ENCODE measurements around the gene TPX2.
A peak's percentile ranks its signal among the peaks of the same experiment; 100 is the strongest.
"Not testable (repeated sequence)": the region's sequence is repeated elsewhere in the genome, so short reads cannot be mapped to it uniquely, and the experiment has no call there.

Gene TPX2

DNA sequence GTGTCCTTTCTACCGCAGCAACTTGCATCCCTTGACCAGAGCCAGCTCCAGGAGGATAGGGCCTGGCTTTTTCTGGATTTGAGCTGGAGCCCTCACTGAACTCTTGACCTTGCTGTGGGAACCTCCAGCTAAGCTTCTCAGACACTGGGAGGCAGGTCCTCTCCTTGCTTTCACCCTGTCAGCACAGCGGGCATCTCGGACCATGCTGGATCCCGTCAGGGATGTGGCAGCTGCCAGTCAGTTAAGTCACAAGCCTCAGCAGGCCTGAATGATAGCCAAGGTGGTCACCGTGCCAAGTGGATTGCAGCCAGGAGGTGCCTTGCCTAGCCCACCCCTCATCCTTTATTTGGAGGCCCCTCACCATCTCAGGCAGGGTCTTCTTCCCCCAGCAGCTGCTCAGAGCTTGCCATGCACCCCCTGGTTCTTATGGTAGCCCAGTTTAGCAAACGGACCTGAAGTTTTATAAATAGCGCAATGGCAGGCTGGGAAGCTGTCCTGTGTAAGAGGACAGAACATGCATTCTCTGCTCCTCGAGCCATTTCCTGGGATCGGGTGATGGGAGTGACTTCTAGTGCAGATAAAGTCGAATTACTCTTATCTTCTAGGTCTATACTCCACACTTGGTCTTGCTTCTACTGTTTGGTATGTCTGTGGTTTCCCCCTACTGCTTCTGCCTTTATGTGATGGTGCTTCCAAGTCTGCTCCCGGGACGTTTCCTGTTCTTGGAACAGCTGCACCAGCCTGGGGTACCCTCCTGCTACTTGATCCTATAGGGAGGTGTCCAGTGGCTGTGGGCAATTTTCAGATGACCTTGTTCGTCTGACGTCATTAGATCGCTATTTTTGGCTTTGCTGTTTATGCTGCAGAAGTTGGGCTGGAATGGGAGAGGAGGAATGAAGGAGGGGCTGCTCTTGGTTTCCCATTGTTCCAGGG lies 73.0 kb downstream of the TPX2 start:
- DNase-seq (ENCODE audit: low read depth in 2 of 2) = no peak

DNA sequence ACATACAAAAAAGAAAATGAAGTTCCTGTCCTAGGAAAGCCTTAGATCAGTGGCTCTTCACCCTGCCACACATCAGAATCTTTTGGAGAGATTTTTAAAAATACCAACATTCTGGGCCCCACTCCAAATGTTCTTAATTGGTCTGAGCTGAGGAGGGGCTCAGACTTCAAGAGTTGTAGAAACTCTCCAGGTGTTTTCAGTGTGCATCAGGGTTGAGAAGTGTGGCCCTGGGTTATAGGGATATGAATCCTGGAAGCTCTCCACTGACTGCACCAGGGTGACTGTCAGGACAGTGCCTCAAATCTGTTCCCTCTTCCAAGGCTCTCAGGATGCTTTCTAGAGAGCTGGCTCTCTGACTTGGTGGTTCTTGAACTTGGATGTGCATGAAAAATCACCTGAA lies 74.5 kb downstream of the TPX2 start:
- DNase-seq (ENCODE audit: low read depth in 2 of 2) = no peak

DNA sequence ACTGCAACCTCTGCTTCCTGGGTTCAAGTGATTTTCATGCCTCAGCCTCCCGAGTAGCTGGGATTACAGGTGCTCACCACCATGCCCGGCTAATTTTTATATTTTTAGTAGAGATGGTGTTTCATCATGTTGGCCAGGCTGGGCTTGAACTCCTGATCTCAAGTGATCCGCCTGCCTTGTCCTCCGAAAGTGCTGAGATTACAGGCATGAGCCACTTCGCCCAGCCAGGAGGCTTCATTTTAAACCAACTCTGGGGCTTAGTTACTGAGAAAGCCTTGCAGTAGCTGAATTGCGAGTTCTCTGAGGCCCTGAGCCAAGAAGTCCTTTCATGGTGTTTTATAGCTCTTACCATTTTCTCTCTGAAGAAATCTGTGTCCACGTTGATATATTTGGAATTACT lies 75.1 kb downstream of the TPX2 start:
- DNase-seq (ENCODE audit: low read depth in 2 of 2) = not testable (repeated sequence)

DNA sequence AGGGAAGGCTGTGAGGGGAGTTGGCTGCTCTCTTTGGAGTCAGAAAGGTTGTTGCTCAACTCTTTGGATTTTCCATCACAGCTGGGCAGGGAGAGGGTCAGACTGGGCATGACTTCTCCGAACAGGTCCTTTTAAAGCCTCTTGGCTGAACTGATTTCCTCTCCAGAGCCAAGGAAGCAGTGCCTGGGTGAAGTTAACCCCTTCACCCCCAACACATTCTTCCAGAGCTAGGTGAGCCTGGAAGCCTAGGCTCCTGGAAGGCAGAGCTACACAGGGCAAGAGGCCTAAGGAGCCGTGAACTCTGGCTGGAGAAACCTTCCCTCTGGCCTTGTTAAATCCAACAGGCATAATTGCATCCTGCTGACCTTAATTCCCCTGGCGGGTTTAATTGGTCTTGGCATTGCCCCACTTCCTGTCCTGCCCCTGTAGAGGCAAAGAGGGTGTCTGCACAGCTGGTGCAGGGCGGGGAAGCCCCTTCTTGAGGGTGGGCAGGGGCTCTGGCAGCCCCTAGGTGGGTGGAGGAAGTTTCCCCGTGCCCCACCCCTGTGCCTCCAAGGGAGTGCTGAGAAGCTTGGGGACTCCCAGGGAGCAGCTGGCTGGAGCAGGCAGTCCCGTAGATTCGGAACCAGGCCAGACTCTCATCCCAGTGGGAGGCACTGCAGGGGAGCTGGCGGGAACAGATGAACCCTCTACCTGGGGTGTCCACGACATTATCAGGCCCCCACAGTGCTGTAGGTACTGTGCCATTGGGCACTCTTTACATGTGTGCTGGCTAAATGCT lies 76.5 kb downstream of the TPX2 start:
- no peak for DNase-seq (ENCODE audit: low read depth in 2 of 2)

DNA sequence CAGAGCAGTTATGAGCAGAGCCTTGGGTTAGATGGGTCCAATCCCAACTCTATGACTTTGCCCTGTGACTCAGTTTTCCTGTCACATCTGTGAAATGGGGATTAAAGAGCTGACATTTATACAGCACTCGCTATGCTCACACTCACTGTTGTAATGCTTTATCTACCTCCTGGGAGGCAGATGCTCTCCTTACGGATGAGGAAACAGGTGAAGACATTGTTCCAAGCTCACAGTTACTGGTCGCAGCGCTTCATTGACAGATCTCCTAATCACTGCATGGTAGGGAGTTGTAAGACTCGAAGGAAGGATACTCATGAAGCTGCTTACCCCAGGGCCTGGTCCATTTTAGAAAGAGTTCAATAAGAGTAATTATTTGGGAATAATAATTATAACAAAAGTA lies 77.1 kb downstream of the TPX2 start:
- no peak for DNase-seq (ENCODE audit: low read depth in 2 of 2)

DNA sequence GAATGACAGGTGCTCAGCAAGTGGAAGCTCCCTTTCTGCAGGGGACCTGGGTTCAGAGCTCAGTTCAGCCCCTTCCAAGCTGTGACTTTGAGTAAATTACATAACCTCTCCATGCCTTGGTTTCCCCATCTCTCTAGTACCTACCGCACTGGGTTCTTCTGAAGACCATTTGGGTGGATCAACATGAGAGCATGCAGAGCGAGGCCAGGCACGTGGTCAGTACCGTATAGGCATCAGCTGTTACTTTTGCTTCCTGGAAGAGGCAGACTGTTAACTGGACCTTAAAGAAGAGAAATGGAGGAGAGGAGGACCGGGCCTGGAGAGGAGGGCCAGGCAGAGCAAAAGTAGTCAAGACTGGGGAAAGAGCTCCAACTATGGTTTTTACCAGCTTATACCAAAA lies 78.4 kb downstream of the TPX2 start:
- no peak for DNase-seq (ENCODE audit: low read depth in 2 of 2)

DNA sequence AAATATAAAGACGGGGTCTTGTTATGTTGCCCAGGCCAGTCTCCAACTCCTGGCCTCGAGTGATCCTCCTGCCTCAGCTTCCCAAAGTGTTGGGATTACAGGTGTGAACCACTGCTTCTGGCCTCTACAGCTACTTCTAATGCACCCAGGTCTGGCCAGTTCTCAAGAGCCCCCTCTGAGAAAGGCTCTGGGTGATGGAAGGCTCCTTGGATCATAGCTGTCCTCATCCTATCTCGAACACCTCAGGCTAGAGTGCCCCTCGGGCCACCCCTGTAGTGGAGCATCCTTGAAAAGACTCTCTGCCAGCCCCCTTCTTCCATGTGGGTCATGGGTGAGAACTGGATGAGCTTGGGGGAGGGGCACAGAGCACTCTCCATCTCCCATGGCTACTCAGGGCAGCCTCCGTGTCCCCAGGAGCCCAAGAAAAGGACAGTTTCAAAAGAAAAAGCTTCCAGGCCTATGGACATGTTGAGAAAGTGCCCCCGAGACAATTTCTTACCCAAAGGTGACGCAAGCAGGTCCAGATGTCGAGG lies 79.4 kb downstream of the TPX2 start:
- no peak for DNase-seq (ENCODE audit: low read depth in 2 of 2)

DNA sequence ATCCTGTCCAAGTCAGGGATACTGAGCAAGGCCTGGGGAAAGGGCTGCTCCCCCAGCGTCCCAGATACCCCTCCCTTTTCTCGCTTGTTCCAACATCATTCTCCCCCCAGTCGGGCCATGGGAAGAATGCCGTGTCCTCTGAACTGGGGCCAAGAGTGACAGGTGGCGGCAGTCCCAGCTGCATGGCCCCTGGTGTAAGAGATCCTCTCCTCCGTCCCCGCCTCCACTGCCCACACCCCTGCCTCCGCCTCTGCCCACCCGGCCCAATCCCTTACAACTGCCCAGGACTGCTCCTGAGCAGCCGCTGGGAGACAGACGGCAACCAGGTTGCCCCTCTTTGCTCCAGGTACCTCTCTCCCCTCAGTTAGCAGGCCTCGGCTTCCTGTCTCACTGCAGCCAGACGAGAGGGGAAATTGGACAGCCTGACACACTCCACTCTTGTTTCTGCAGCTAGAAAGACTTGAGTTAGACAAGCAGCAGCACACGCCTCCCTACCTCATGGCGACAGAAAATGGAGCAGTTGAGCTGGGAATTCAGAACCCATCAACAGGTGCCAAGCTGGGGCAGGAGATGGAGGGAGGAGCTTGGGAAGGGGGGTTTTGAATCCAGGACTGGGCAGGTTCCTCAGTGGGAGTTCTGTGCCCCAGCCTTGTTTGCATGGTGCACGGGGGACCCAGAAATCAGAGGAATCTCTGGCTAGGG lies 80.1 kb downstream of the TPX2 start, which contains the start of gene MYLK2:
MYLK2 (plus strand) TSS at position 274 of the 702 bp plus-strand sequence; CDS start at position 499, 225 bp downstream.
- DNase-seq (ENCODE audit: low read depth in 2 of 2) = no peak

DNA sequence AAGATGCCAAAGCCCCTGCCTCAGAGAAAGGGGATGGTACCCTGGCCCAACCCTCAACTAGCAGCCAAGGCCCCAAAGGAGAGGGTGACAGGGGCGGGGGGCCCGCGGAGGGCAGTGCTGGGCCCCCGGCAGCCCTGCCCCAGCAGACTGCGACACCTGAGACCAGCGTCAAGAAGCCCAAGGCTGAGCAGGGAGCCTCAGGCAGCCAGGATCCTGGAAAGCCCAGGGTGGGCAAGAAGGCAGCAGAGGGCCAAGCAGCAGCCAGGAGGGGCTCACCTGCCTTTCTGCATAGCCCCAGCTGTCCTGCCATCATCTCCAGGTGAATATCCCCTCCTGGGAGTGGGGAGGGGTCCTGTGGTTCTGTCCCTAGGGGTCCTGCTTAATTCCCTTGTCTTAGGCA lies 81.1 kb downstream of the TPX2 start:
- DNase-seq (ENCODE audit: low read depth in 2 of 2) = no peak

DNA sequence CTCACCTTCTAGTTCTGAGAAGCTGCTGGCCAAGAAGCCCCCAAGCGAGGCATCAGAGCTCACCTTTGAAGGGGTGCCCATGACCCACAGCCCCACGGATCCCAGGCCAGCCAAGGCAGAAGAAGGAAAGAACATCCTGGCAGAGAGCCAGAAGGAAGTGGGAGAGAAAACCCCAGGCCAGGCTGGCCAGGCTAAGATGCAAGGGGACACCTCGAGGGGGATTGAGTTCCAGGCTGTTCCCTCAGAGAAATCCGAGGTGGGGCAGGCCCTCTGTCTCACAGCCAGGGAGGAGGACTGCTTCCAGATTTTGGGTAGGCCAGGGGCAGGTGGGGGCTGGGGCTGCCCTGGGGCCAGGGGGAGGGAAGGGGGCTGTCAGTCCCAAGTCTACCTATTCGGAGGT lies 82.3 kb downstream of the TPX2 start:
- DNase-seq (ENCODE audit: low read depth in 2 of 2) = no peak

DNA sequence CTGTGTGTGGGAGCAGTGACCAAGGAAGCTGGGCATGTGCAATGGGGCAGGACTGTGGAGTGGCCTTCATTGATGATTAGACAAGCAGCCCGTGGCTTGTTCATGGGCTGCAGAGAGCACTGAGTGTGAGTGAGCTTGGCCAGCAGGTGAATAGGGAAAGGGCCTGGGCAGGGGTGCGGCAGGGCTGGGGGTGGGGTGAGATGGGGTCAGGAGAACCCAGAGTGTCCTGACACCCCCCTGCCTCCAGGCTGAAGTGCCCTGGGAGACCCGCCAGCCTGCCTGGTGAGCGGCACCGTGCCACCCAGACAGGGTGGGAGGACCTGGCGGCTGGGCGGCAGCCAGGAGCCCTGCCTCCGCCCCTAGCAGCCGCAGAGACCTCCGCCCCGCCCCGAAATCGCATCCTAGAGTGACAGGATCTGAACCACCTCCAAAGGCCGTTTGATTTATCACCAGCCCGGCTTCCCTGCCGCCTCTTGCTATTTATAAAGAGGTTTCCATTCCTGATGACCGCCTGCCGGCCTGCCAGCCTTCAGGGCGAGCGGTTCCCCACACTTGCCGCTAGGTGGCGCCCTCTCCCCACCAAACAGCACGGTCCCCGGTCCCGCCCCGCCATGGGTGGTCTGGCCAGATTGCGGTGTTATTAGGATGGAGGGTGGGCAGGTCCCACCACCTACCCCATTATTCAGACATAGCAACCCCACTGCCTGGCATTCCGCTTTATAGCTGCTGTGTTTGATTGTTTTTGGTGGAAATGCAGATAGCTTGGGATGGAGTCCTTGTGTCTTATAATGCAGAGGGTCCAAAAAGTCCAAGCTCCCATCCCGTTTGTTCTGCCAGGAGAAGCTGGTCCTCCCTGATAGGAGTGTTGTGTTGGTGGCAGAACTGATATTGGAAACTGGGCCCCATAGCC lies 83.6 kb downstream of the TPX2 start:
- peak; percentile 60 to 74 for DNase-seq (ENCODE audit: low read depth in 2 of 2)

DNA sequence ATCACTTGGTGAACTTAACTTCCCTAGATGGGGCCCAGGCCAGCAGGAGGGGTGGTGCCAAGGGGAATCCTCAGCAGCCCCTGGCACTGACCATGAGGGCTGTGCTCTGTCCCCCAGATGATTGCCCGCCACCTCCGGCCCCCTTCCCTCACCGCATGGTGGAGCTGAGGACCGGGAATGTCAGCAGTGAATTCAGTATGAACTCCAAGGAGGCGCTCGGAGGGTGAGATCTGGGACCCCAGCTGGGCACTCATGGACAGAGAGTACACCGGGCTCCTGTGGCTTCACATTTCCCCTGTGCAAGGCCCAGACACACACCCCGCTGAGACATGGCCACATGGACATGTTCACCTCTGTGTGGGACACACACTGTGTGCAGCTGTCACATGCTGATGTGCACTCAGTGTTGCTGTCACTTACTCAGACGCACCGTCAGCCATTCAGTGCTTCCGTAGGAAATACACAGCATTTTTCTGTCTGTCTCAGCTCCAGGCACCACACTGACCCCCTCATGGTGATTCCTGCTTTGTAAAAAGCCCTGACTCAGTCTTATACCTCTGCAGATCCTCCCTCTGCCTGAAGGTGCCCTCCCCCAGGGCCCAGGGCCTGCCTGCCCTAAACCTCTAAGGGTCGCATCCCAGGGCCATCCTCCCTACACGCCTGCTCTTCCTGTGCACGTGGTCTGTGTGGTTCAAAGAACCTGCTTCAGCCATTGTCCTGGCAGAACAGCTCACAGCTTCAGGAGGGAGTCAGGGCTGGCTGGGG lies 84.5 kb downstream of the TPX2 start:
- DNase-seq (ENCODE audit: low read depth in 2 of 2) = no peak

DNA sequence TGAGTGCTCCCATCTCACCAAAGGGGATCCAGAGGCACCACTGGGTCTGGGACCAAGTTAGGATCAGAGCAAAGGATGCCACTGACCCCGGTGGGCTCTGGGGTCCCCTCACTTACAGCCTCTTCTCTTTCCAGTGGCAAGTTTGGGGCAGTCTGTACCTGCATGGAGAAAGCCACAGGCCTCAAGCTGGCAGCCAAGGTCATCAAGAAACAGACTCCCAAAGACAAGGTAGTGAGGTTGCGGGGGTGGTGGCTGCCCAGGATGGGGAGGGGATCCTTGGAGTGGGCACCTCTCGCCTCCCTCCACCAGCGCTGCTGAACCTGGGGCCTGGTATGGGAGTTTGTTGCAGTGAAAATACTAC lies 85.0 kb downstream of the TPX2 start:
- no peak for DNase-seq (ENCODE audit: low read depth in 2 of 2)

DNA sequence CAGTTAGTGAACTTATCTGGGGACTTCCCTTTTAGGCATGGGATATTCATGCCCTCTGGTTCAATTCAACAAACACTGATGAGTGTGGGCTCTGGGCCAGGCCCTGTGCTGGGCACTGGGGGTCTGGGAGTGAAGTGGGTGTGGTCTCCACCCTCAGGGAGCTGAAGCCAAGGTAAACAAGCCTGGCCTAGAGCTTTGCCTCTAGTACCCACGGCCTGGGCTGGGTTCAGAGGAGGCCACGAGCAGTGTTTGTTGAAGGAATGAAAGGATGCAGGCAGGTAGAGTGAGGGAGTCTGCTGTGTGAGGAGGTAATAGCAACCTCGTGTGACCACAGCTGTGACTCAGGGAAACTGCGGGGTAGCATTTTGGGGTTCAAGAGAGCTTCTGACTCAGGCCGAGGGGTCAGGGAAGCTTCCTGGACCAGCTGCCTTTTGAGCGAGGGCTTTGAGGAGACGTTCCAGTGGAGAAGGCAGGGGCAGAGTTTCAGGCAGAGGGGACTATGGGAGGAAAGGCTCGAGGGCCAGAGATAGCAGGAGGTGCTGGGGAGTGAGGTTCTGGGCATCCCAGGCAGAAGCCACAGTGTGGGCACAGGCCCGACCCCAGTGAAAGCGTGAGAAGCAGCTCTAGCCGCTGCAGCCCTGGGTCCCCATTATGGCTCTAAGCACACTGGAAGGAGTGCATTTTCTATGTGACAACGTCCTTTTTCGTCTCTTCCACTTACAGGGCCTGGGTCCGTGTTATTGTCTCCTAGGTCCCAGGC lies 85.6 kb downstream of the TPX2 start:
- DNase-seq (ENCODE audit: low read depth in 2 of 2) = no peak

DNA sequence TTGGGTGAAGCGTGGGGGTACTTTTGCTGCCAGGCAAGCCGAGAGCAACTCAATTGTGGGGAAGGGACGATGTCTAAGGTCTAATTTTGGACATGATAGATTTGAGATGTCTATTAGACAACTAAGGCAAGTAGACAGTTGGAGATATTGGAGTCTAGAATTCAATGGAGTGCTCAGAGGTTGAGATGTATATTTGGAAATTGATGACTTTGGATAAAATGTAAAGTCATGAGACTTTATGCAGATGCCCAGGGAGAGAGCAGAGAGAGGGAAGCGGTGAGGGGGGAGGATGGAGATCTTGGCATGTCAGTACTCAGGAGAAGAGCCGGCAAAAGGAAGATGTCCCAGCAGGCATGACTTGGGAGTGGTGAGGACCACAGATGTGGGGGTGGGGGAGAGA lies 87.0 kb downstream of the TPX2 start:
- no peak for DNase-seq (ENCODE audit: low read depth in 2 of 2)

DNA sequence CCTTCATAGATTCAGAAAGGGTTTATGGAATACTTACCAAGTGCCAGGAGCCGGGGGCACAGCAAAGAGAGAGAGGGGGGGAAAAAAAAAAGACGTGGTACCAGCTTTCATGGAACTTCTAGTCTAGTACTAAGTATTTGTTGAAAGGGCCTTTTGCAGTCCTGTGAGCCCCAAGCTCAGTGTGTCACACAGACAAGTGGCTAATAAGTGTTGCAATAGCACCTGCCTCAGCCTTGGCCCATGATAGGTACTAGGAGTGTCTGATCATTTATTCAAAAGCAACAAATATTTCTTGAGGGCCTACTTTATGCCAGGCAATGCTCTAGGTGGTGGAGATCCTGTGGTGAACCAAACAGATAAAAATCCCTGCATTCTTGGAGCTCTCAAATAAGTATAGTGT lies 88.0 kb downstream of the TPX2 start:
- DNase-seq (ENCODE audit: low read depth in 2 of 2) = no peak

DNA sequence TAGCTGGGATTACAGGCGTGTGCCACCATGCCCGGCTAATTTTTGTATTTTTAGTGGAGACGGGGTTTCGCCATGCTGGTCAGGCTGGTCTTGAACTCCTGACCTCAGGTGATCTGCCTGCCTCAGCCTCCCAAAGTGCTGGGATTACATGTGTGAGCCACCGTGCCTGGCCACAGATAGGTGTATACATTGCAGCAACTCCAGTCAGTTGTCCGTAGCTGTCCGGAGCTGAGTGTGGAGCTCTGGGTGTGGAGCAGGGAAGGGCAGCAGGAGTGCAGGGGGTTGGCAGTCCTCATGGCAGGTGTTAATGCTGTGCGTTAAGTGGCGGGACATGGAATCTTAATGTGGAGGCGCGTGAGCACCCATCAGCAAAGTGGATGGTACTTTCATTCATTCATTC lies 88.9 kb downstream of the TPX2 start:
- DNase-seq (ENCODE audit: low read depth in 2 of 2) = not testable (repeated sequence)

DNA sequence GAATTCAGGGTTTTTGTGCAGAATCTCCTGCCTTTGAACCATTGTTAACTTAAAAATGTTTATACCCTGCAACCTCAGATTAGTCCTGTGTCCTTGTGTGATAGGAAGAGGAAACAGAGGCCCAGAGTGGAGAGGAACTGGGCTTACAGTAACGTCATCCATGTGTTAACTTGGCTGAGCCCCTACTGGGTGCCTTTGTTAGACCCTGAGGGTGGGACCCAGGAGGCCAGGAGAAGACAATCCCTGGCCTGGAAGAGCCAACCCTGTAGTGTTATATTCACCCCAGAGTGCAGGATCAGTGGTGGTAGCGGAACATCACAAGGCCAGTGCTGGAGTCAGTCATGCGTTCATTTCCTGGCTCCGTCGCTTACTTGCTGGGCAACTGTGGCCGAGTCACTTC lies 90.6 kb downstream of the TPX2 start:
- no peak for DNase-seq (ENCODE audit: low read depth in 2 of 2)

DNA sequence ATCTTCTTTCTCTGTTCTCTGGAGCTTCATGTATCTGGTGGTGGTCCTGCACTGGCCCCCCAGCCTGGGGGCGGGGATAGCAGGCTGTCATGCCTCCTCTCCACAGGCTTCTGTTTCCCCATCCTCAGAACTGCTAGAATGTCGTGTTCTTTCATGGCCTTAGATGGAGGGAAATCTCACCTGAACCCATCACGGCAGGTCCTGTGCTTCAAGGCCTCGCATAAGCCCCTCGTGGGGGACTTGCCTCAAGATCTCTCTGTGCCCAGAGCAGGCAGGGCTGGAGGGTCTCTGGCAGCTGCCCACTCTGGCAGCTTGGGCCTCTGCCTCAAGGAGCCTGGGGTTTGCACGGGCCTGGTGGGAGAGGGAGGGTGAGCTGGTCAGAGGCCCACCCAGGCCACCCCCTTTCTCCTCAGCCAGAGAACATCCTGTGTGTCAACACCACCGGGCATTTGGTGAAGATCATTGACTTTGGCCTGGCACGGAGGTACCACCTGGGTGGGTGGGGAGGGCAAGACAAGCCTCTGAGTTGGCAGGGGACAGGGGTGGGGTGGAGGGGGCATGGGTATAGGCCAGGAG lies 91.4 kb downstream of the TPX2 start:
- no peak for DNase-seq (ENCODE audit: low read depth in 2 of 2)

Measured in stimulated activated CD4-positive, alpha-beta T cell treated with anti-CD3 and anti-CD28 coated beads, Interleukin-4, amount 100 ng/mL, for 48 hours (primary cell).